ENCODE results near the gene MUL1.

GRCh38 chr1:20485527-20486456, 22.2 kb downstream of the MUL1 start, which contains the start of gene CAMK2N1:
- TF ChIP-seq MAX (CRISPR knock-in tag; IDR thresholded peaks at IDR 0.05) (no peak), CTCF (IDR thresholded peaks at IDR 0.05) (no peak), ATF3 (CRISPR knock-in tag; conservative IDR thresholded peaks at IDR 0.05) (no peak), CREB1 (CRISPR knock-in tag; IDR thresholded peaks at IDR 0.05) (no peak), IRF2 (CRISPR knock-in tag; IDR thresholded peaks at IDR 0.05; ENCODE audit: borderline replicate concordance, low read depth) (no peak), TP53 (CRISPR knock-in tag; IDR thresholded peaks at IDR 0.05) (no peak), JUN (CRISPR knock-in tag; IDR thresholded peaks at IDR 0.05) (no peak), KAT7 (CRISPR knock-in tag; IDR thresholded peaks at IDR 0.05; ENCODE audit: borderline replicate concordance) (no peak), NFYB (CRISPR knock-in tag; conservative IDR thresholded peaks at IDR 0.05; ENCODE audit: low read depth) (no peak), SP1 (CRISPR knock-in tag; conservative IDR thresholded peaks at IDR 0.05) (no peak), ARID4B (CRISPR knock-in tag; IDR thresholded peaks at IDR 0.05; ENCODE audit: borderline replicate concordance) (no peak), ZNF317 (CRISPR knock-in tag; IDR thresholded peaks at IDR 0.05; ENCODE audit: borderline replicate concordance, low read depth) (no peak), MXD4 (CRISPR knock-in tag; IDR thresholded peaks at IDR 0.05; ENCODE audit: borderline replicate concordance) (no peak)

Data from WTC11 (cell line).